Measurements from ENCODE around the gene ZNF213. TPM values are rescaled to one million over a fixed set of nuclear protein-coding genes. Genes with fewer than 3 reads are reported as not detected.

ZNF213 gene, protein sequence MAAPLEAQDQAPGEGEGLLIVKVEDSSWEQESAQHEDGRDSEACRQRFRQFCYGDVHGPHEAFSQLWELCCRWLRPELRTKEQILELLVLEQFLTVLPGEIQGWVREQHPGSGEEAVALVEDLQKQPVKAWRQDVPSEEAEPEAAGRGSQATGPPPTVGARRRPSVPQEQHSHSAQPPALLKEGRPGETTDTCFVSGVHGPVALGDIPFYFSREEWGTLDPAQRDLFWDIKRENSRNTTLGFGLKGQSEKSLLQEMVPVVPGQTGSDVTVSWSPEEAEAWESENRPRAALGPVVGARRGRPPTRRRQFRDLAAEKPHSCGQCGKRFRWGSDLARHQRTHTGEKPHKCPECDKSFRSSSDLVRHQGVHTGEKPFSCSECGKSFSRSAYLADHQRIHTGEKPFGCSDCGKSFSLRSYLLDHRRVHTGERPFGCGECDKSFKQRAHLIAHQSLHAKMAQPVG
- total RNA-seq (2021; ENCODE audit: unreplicated experiment) (12.3 TPM), Bru-seq, nascent RNA (percentile 49 among the genes with signal in this experiment), BruChase-seq, experiment 1, labeled RNA remaining after a 2-hour chase (percentile 53 among the genes with signal in this experiment), BruChase-seq, experiment 2, labeled RNA remaining after a 6-hour chase (percentile 62 among the genes with signal in this experiment)
- 19.1 TPM for polyA plus RNA-seq (2012; ENCODE audit: insufficient read length)
- long read RNA-seq, transcript ZNF213-201 (6 exons, 3,313 nt), result major isoform, 5 of 42 reads
- long read RNA-seq, partial matches to known transcripts, result 1 of 42 reads
- long read RNA-seq, other reads (novel, unspliced or antisense), result 34 of 42 reads

DNA sequence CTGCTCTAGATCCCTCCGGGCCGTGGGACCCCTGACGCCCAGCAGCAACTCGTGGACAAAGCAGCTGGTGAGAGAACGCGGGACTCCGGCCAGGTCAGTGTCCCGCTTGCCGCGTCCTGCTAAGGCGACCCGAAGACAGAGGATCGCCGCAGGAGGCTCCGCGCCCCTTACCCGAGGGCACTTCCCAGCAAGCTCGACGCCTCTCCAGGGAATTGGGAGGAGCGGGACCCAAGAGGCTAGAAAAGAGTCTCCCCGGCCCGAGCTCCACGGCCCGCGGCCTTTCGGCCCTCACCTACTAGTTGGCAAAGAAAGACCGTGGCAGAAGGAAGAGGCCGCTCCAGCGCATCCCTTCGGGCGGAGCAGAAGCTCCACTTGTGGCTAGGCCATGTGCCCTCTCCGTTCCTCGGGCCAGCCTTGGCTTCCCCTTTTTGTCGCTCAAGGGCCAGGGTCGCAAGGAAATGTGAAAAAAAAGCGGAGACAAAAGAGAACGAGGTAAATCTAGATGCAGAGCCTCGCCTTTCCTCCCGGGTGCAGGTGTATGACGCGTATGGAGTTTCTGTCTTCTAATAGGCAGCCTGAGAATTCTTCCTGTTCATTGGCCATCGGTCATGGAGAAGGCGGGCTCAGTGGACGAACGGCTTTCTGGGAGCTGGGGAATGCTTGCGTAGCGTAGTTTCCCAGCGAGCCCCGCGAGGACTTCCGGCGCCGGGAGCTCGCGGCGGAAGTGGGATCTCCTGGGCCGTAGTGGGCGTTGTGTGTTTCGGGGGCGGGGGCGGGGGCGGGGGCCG lies at the start of gene ZNF213:
Gene ZNF213 (plus strand): TSS at position 692 of the 788 bp plus-strand sequence. CDS start 2,252 bp downstream, outside the sequence.
- peak; percentile 93 for DNase-seq (ENCODE audit: low read depth, low spot score)
- ChIA-PET CTCF (interaction anchor here (0.6 to 1.6 kb wide), 7 partner anchors 15 to 473 kb away, joined by 3 to 11 read pairs (median 4); no protein-coding TSS in a partner anchor), POLR2A (interaction anchor here (0.6 to 1.4 kb wide), 6 partner anchors 13 to 703 kb away, joined by 3 to 6 read pairs (median 4); no protein-coding TSS in a partner anchor)
- in situ Hi-C loops (cut with HindIII; ENCODE audit: low pct_unique_long_range_greater_than_20kb, low sequenced_read_pairs), result no loop called here
- H3K36me3 ChIP-seq (ENCODE audit: control insufficient read depth, insufficient read depth, low read length), result peaks cover 10% of the 10 kb centered on the region
- TF ChIP-seq, protein P1, sequence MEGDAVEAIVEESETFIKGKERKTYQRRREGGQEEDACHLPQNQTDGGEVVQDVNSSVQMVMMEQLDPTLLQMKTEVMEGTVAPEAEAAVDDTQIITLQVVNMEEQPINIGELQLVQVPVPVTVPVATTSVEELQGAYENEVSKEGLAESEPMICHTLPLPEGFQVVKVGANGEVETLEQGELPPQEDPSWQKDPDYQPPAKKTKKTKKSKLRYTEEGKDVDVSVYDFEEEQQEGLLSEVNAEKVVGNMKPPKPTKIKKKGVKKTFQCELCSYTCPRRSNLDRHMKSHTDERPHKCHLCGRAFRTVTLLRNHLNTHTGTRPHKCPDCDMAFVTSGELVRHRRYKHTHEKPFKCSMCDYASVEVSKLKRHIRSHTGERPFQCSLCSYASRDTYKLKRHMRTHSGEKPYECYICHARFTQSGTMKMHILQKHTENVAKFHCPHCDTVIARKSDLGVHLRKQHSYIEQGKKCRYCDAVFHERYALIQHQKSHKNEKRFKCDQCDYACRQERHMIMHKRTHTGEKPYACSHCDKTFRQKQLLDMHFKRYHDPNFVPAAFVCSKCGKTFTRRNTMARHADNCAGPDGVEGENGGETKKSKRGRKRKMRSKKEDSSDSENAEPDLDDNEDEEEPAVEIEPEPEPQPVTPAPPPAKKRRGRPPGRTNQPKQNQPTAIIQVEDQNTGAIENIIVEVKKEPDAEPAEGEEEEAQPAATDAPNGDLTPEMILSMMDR (IDR thresholded peaks at IDR 0.05), result no peak
- TF ChIP-seq POLR2AphosphoS5 (IDR thresholded peaks at IDR 0.05; ENCODE audit: low read depth, low read length), result peak; percentile 90
- BruUV-seq (replicated peaks), result TSS peak; percentile 92
- peak within 1 kb of the TSS; percentile 100 for H3K4me3 ChIP-seq (ENCODE audit: low read depth in 2 of 2, low read length in 2 of 2)
- intact Hi-C loops (cut with micrococcal nuclease; ENCODE audit: unreplicated experiment), result no loop called here
- peak; percentile 97 for ATAC-seq
- H3K4me1 ChIP-seq (ENCODE audit: control insufficient read depth, insufficient read depth, low read length), result peaks cover 7% of the 10 kb centered on the region; the same call in 1 of the 2 replicates
- no peaks in the 10 kb centered on the region for H3K27me3 ChIP-seq (ENCODE audit: control insufficient read depth, insufficient read depth, low read length)
- no peaks in the 10 kb centered on the region for H3K9me3 ChIP-seq (ENCODE audit: control insufficient read depth, insufficient read depth, low read depth, low read length)
- peak within 1 kb of the TSS; percentile 99 for H3K27ac ChIP-seq (ENCODE audit: low read length)

DNA sequence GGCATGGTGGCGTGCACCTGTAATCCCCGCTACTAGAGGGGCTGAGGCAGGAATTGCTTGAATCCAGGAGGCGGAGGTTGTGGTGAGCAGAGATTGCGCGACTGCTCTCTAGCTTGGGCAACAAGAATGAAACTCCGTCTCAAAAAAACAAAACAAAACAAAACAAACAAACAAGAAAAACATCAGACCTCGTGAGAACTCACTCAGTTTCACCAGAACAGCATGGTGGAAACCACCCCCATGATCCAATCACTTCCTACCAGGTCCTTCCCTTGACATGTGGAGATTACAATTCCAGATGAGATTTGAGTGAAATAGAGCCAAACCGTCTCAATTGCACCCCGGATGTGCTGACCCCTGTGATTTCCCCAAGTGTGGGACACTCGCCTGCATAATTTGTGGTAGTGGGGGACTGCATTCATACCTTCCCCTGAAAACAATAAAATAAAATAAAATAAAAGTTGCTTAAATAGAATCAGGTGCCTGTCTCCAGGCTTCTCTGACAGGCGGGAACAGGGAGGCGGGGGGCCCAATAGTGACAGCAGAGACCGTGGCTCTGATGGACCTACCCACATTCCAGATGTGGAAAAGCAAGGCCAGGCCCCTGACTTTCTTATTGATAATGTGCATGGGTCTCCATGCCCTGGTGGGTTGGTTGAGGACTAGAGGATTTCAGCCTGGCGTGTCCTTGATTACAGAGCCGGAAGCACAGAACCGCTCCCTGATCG lies 48.8 kb upstream of the ZNF213 start:
- Histone ChIP-seq H3K4me3 (ENCODE audit: low read depth in 2 of 2, low read length in 2 of 2) (no peak overlapping the region), H3K27ac (ENCODE audit: low read length) (no peak overlapping the region), H3K36me3 (ENCODE audit: control insufficient read depth, insufficient read depth, low read length) (no peaks in the 10 kb centered on the region), H3K27me3 (ENCODE audit: control insufficient read depth, insufficient read depth, low read length) (no peaks in the 10 kb centered on the region), H3K9me3 (ENCODE audit: control insufficient read depth, insufficient read depth, low read depth, low read length) (no peaks in the 10 kb centered on the region), H3K4me1 (ENCODE audit: control insufficient read depth, insufficient read depth, low read length) (no peaks in the 10 kb centered on the region)
- ATAC-seq, result no peak
- intact Hi-C loops (cut with micrococcal nuclease; ENCODE audit: unreplicated experiment) (no loop called here), in situ Hi-C loops (cut with HindIII; ENCODE audit: low pct_unique_long_range_greater_than_20kb, low sequenced_read_pairs) (no loop called here)
- no TSS peak for BruUV-seq (replicated peaks)
- DNase-seq (ENCODE audit: low read depth, low spot score), result no peak
- TF ChIP-seq SIN3A (IDR thresholded peaks at IDR 0.05; ENCODE audit: borderline replicate concordance, insufficient read depth, low read depth, low read length) (no peak), POLR2AphosphoS5 (IDR thresholded peaks at IDR 0.05; ENCODE audit: low read depth, low read length) (no peak), TCF7L2 (IDR thresholded peaks at IDR 0.05; ENCODE audit: low read depth, low read length) (no peak)
- TF ChIP-seq, protein P1 (IDR thresholded peaks at IDR 0.05), result no peak
- TF ChIP-seq, protein P2, sequence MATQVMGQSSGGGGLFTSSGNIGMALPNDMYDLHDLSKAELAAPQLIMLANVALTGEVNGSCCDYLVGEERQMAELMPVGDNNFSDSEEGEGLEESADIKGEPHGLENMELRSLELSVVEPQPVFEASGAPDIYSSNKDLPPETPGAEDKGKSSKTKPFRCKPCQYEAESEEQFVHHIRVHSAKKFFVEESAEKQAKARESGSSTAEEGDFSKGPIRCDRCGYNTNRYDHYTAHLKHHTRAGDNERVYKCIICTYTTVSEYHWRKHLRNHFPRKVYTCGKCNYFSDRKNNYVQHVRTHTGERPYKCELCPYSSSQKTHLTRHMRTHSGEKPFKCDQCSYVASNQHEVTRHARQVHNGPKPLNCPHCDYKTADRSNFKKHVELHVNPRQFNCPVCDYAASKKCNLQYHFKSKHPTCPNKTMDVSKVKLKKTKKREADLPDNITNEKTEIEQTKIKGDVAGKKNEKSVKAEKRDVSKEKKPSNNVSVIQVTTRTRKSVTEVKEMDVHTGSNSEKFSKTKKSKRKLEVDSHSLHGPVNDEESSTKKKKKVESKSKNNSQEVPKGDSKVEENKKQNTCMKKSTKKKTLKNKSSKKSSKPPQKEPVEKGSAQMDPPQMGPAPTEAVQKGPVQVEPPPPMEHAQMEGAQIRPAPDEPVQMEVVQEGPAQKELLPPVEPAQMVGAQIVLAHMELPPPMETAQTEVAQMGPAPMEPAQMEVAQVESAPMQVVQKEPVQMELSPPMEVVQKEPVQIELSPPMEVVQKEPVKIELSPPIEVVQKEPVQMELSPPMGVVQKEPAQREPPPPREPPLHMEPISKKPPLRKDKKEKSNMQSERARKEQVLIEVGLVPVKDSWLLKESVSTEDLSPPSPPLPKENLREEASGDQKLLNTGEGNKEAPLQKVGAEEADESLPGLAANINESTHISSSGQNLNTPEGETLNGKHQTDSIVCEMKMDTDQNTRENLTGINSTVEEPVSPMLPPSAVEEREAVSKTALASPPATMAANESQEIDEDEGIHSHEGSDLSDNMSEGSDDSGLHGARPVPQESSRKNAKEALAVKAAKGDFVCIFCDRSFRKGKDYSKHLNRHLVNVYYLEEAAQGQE (IDR thresholded peaks at IDR 0.05; ENCODE audit: insufficient read depth in 1 of 2, low read depth in 2 of 2, low read length in 1 of 2), result no peak
- ChIA-PET POLR2A (no interaction called here), CTCF (no interaction called here)

All from Panc1 (cell line).